K562 (cell line): ENCODE results near the gene DEDD2. TPM values are rescaled to one million over a fixed set of nuclear protein-coding genes. Genes with fewer than 3 reads are reported as not detected.

Experiments used
- CBX5 ChIP-seq: IDR thresholded peaks from 2 replicates; pipeline ENCODE4 v1.6.1; 2014; ENCODE audit warnings: low read depth, borderline replicate concordance
- FOS ChIP-seq: IDR thresholded peaks from 3 replicates; pipeline ENCODE4 v1.6.1; 2011; ENCODE audit not compliant: insufficient read length; ENCODE audit errors: extremely low read depth
- FOXJ2 ChIP-seq: fragments of 200-800 bp; sonication (Bioruptor generic); IDR thresholded peaks from 2 replicates; pipeline ENCODE4 v1.6.1; 2016; ENCODE audit warnings: missing genetic modification characterization, missing compliant biosample characterization
- GMEB1 ChIP-seq: fragments of 250-450 bp; sonication (Bioruptor Pico); IDR thresholded peaks from 2 replicates; pipeline ENCODE4 v1.4.0; 2020; ENCODE audit warnings: mild to moderate bottlenecking
- HMGXB4 ChIP-seq: sonication (generic); formaldehyde crosslinking; IDR thresholded peaks from 2 replicates; pipeline ENCODE4 v1.8.1; 2023; ENCODE audit warnings: mild to moderate bottlenecking, missing genetic modification reagents
- JUND ChIP-seq, 2 experiments: IDR thresholded peaks; 2 replicates in 1 of 2; 3 replicates in 1 of 2; pipeline ENCODE4 v1.6.1; 2011; ENCODE audit warnings: borderline replicate concordance in 2 of 2, low read depth in 2 of 2, low read length in 2 of 2, improper control_type of control experiment in 1 of 2, missing biosample characterization in 1 of 2, missing genetic modification characterization in 1 of 2, missing genetic modification reagents in 1 of 2
- MBD1 ChIP-seq: fragments of 250-450 bp; sonication (Bioruptor Pico); IDR thresholded peaks from 2 replicates; pipeline ENCODE4 v1.8.0; 2022; ENCODE audit warnings: inconsistent platforms
- MITF ChIP-seq: IDR thresholded peaks from 2 replicates; pipeline ENCODE4 v1.6.1; 2014; ENCODE audit warnings: antibody characterized with exemption
- MXD1 ChIP-seq: fragments of 250-450 bp; sonication (Bioruptor Pico); IDR thresholded peaks from 2 replicates; pipeline ENCODE4 v1.8.0; 2021; ENCODE audit warnings: borderline replicate concordance, mild to moderate bottlenecking, moderate library complexity; ENCODE audit not compliant: poor library complexity, severe bottlenecking
- NFE2 ChIP-seq: IDR thresholded peaks from 2 replicates; pipeline ENCODE4 v1.6.1; 2014; ENCODE audit warnings: antibody characterized with exemption, low read depth
- NFYB ChIP-seq: IDR thresholded peaks from 2 replicates; pipeline ENCODE4 v1.6.1; 2011; ENCODE audit warnings: mild to moderate bottlenecking, moderate library complexity; ENCODE audit not compliant: insufficient read length; ENCODE audit errors: extremely low read depth
- NR2F6 ChIP-seq: fragments of 450-650 bp; formaldehyde crosslinking; IDR thresholded peaks from 2 replicates; pipeline ENCODE4 v1.4.0; 2020; ENCODE audit warnings: mild to moderate bottlenecking
- SAFB2 ChIP-seq: fragments of 200-400 bp; formaldehyde crosslinking; IDR thresholded peaks from 2 replicates; pipeline ENCODE4 v1.6.1; 2018; ENCODE audit warnings: borderline replicate concordance, low read length, low read depth, moderate library complexity; ENCODE audit not compliant: severe bottlenecking
- ZFP1 ChIP-seq: fragments of 450-650 bp; formaldehyde crosslinking; IDR thresholded peaks from 2 replicates; pipeline ENCODE4 v1.4.0; 2020; ENCODE audit warnings: mild to moderate bottlenecking, mixed read lengths
- ZFP36 ChIP-seq: fragments of 150-350 bp; IDR thresholded peaks from 2 replicates; pipeline ENCODE4 v1.6.1; 2018; ENCODE audit warnings: low read length, low read depth; ENCODE audit not compliant: partially characterized antibody
- ZNF280B ChIP-seq: fragments of 250-450 bp; sonication (Bioruptor Pico); IDR thresholded peaks from 2 replicates; pipeline ENCODE4 v1.5.1; 2021; ENCODE audit warnings: mild to moderate bottlenecking
- ZNF644 ChIP-seq: fragments of 200-800 bp; sonication (Bioruptor generic); IDR thresholded peaks from 2 replicates; pipeline ENCODE4 v1.6.1; 2016; ENCODE audit warnings: low read depth, missing genetic modification characterization, missing compliant biosample characterization
- polyA plus RNA-seq, 8 experiments: library from polyadenylated mRNA; depleted of rRNA in 4 of 8; stranded (reverse) in 5 of 8; unstranded in 3 of 8; fragments of >200 nt; fragmentation: Nextera tagmentation in 2 of 8; fragmentation: Illumina TruSeq in 1 of 8; extraction: Ambion mirVana in 2 of 8; extraction: Trizol in 1 of 8; gene quantifications; 2 replicates each; pipeline versions ENCODE4 v1.2.1 to v1.2.3, GENCODE V29; 2011 to 2014; ENCODE audit warnings: inconsistent platforms in 1 of 8, missing spikeins in 1 of 8
- total RNA-seq, 7 experiments: library from RNA; depleted of rRNA in 6 of 7; stranded (reverse); fragments of >200 nt in 6 of 7; fragmentation: Illumina TruSeq in 2 of 7; extraction: Trizol in 2 of 7; gene quantifications; 2 replicates each; pipeline versions ENCODE4 v1.2.1 to v1.2.3, GENCODE V29; 2011 to 2021; ENCODE audit warnings: low replicate concordance in 1 of 7

Gene DEDD2
- total and polyA plus RNA-seq, 9 of the 15 experiments (the other 6 are each of a cell fraction or from before 2014, with no cell fraction given) = 4.3 to 43.0 (median 29.2) TPM

- no peak for TF ChIP-seq GMEB1 (CRISPR knock-in tag)
- no peak for TF ChIP-seq ZNF644
- no peak for TF ChIP-seq MBD1
- TF ChIP-seq CBX5 = no peak
- no peak for TF ChIP-seq FOS
- TF ChIP-seq NR2F6 (CRISPR knock-in tag) = no peak
- no peak for TF ChIP-seq NFE2
- peak; percentile 59; the same call in 1 of the 2 replicates for TF ChIP-seq HMGXB4
- no peak for TF ChIP-seq MXD1 (CRISPR knock-in tag)
- no peak for TF ChIP-seq FOXJ2 (tag)
- no peak for TF ChIP-seq SAFB2
- TF ChIP-seq ZNF280B = no peak
- no peak; the same call in 1 of the 2 replicates for TF ChIP-seq ZFP1
- no peak for TF ChIP-seq MITF
- TF ChIP-seq NFYB = no peak
- no peak for TF ChIP-seq JUND (IDR thresholded peaks at IDR 0.05; ENCODE audit: borderline replicate concordance, low read depth, low read length)
- no peak for TF ChIP-seq JUND (tag; IDR thresholded peaks at IDR 0.05; ENCODE audit: borderline replicate concordance, low read depth, low read length)
- TF ChIP-seq ZFP36 = no peak
Observed at GRCh38 chr19:42254089-42254849, 36.8 kb upstream of the DEDD2 start (continued).
